ENCODE measurements around the gene TMEM179.

DNA sequence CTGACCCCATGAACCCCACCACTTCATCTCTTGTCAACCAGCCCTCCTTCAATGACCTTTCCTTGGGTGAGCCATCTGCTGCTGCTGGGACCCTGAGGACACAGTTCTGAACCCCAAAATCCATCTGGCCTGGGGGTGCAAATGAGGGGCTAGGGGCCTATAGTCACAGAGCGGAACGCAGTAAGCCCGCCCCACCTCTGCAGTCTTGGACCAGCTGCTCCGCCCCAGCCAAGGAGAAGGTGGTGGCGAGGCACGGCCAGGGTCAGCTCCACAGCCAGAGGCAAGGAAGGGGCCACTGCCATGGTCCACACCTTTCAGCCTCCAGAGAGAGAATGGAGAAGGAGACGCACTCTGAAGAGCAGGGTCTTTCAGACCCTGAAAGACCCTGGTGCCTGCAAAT, 5.1 kb downstream of the TMEM179 start:
- TF ChIP-seq EP300 (IDR thresholded peaks at IDR 0.05; ENCODE audit: low read depth) (no peak), POLR2A (IDR thresholded peaks at IDR 0.05) (no peak), POLR2AphosphoS5 (IDR thresholded peaks at IDR 0.05) (no peak), CTCF (IDR thresholded peaks at IDR 0.05) (no peak)
